Measurements from ENCODE around the gene SLC25A21. TPM values are rescaled to one million over a fixed set of nuclear protein-coding genes. Genes with fewer than 3 reads are reported as not detected.

SLC25A21 gene
- total RNA-seq, 1 donor from 2014 or later, result not detected

DNA sequence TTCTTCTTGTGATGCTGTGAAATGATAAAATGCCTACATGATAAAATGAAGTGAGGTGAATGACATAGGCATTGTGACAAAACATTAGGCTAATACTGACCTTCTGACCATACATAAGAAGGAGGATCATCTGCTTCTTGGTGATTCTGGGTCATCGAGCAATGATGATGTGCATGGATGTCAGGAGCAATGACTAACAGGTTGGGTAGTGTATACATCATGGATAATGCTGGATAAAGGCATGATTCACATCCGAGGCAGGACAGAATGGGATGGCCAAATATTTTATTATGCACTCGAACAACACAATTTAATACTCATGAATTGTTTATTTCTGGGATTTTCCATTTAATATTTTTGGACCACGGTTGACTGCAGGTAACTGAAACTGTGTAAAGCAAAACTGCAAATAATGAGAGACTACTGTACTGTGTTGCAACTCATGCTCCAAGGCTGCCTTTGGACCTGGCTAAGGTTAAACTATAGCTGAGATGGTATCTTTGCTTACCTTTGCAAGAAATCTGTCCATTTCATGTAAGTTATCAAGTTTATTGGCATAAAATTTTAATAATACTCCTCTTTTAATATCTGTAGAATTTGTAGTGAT lies 7.6 kb upstream of the SLC25A21 start:
- no peak for ATAC-seq (ENCODE audit: low read depth)
- no peaks in the 10 kb centered on the region for H3K9me3 Mint-ChIP-seq
- CTCF ChIA-PET, result no interaction called here
- TF ChIP-seq, protein P1, sequence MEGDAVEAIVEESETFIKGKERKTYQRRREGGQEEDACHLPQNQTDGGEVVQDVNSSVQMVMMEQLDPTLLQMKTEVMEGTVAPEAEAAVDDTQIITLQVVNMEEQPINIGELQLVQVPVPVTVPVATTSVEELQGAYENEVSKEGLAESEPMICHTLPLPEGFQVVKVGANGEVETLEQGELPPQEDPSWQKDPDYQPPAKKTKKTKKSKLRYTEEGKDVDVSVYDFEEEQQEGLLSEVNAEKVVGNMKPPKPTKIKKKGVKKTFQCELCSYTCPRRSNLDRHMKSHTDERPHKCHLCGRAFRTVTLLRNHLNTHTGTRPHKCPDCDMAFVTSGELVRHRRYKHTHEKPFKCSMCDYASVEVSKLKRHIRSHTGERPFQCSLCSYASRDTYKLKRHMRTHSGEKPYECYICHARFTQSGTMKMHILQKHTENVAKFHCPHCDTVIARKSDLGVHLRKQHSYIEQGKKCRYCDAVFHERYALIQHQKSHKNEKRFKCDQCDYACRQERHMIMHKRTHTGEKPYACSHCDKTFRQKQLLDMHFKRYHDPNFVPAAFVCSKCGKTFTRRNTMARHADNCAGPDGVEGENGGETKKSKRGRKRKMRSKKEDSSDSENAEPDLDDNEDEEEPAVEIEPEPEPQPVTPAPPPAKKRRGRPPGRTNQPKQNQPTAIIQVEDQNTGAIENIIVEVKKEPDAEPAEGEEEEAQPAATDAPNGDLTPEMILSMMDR (IDR thresholded peaks at IDR 0.05), result no peak
- no peaks in the 10 kb centered on the region for H3K27me3 Mint-ChIP-seq
- H3K36me3 Mint-ChIP-seq (ENCODE audit: low read depth), result no peaks in the 10 kb centered on the region
- H3K27ac Mint-ChIP-seq, result no peak overlapping the region
- no peak for DNase-seq
- H3K4me3 Mint-ChIP-seq, result no peak overlapping the region
- intact Hi-C loops (cut with micrococcal nuclease), result no loop called here
- H3K4me1 Mint-ChIP-seq, result no peaks in the 10 kb centered on the region
- POLR2A ChIA-PET, result no interaction called here

DNA sequence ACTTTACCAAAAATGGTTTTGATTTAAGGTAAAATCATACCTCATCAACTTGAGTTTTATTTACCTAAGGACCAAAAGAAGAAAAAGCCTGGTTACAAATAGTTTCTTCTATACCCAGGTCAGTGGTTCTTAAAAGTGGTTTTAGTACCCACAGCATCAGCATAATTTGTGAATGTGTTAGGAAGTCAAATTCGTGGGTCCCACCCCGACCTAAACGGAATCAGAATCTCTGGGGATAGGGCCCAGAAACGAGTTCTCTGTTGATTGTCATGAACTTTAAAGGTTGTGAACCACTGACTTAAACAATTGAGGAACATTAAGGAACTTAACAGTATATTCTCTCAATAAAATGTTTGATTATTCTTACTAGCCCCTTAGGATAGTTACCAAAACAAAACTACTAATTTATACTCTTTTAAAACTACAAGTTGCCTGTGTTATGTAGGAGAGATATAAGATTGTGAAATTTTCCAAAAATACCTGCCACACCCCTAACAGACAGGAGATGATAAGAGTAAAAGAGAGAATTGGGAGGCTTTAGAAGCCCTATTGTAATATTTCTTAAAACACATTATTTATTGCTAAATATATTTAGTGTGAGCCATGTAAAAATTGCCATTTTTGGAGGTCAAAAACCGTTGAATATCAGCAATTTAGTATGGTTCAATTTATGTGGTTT lies 669 bp upstream of the SLC25A21 start:
- no peaks in the 10 kb centered on the region for H3K36me3 Mint-ChIP-seq (ENCODE audit: low read depth)
- no peak overlapping the region for H3K27ac Mint-ChIP-seq
- CTCF ChIA-PET, result no interaction called here
- POLR2A ChIA-PET, result no interaction called here
- H3K4me1 Mint-ChIP-seq, result peaks cover 2% of the 10 kb centered on the region
- no peak overlapping the region for H3K4me3 Mint-ChIP-seq
- no peaks in the 10 kb centered on the region for H3K9me3 Mint-ChIP-seq
- no peak for DNase-seq
- TF ChIP-seq, protein P1 (IDR thresholded peaks at IDR 0.05), result no peak
- peaks cover 6% of the 10 kb centered on the region for H3K27me3 Mint-ChIP-seq
- intact Hi-C loops (cut with micrococcal nuclease), result no loop called here
- ATAC-seq (ENCODE audit: low read depth), result no peak

DNA sequence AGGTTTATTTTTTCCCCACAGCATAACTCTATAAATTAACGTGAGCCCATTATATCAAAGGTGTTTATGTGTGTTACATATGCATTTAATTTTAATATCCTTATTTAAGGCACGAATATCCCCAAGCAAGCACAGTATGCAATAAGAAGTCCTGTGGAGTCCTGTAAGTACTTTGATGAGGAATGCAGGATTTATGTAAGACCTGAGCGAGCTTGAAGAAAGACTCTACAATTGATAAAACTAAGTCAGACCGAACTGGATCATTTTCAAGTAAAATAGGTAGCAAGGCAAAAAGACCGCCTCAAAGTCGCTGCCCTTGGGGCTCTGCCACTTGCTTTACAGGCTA lies 755 bp downstream of the SLC25A21 start:
- Mint-ChIP-seq H3K36me3 (ENCODE audit: low read depth) (no peaks in the 10 kb centered on the region), H3K27me3 (peaks cover 6% of the 10 kb centered on the region), H3K4me3 (no peak overlapping the region), H3K4me1 (peaks cover 2% of the 10 kb centered on the region), H3K9me3 (no peaks in the 10 kb centered on the region), H3K27ac (no peak overlapping the region)
- TF ChIP-seq, protein P1 (IDR thresholded peaks at IDR 0.05), result no peak
- ATAC-seq (ENCODE audit: low read depth) (no peak), DNase-seq (no peak)
- ChIA-PET CTCF (no interaction called here), POLR2A (no interaction called here)
- intact Hi-C loops (cut with micrococcal nuclease), result no loop called here

- no peak for DNase-seq
- Mint-ChIP-seq H3K4me1 (peaks cover 2% of the 10 kb centered on the region), H3K27me3 (peaks cover 6% of the 10 kb centered on the region), H3K4me3 (no peak overlapping the region), H3K36me3 (ENCODE audit: low read depth) (no peaks in the 10 kb centered on the region), H3K9me3 (no peaks in the 10 kb centered on the region), H3K27ac (no peak overlapping the region)
- ATAC-seq (ENCODE audit: low read depth), result no peak
- POLR2A ChIA-PET, result no interaction called here
- TF ChIP-seq, protein P1 (IDR thresholded peaks at IDR 0.05), result no peak
- CTCF ChIA-PET, result no interaction called here
- intact Hi-C loops (cut with micrococcal nuclease), result no loop called here
Observed at GRCh38 chr14:37170993-37171392, 1.4 kb downstream of the SLC25A21 start.

GRCh38 chr14:37170237-37170636 lies 2.2 kb downstream of the SLC25A21 start:
- Mint-ChIP-seq H3K27ac (no peak overlapping the region), H3K36me3 (ENCODE audit: low read depth) (no peaks in the 10 kb centered on the region), H3K4me1 (peaks cover 2% of the 10 kb centered on the region), H3K27me3 (peaks cover 6% of the 10 kb centered on the region), H3K9me3 (no peaks in the 10 kb centered on the region), H3K4me3 (no peak overlapping the region)
- intact Hi-C loops (cut with micrococcal nuclease), result no loop called here
- DNase-seq, result no peak
- TF ChIP-seq, protein P1 (IDR thresholded peaks at IDR 0.05), result no peak
- ChIA-PET CTCF (no interaction called here), POLR2A (no interaction called here)
- ATAC-seq (ENCODE audit: low read depth), result no peak

Data from activated B cell treated with CpG ODN at 0.5 μM for 24 hours (primary cell).